ENCODE results near the gene ZNF746.
A peak's percentile ranks its signal among the peaks of the same experiment; 100 is the strongest.

Gene ZNF746

GRCh38 chr7:149422914-149423301, 74.7 kb downstream of the ZNF746 start:
- H3K4me3 ChIP-seq (ENCODE audit: low read length) = peak overlapping the region; percentile 57
- H3K9me3 ChIP-seq (replicated peaks; ENCODE audit: insufficient read depth, low read length) = no peaks in the 10 kb centered on the region
- no peaks in the 10 kb centered on the region for H3K79me2 ChIP-seq (ENCODE audit: low read length)
- H2AFZ ChIP-seq (ENCODE audit: low read length) = peak overlapping the region; percentile 98
- no peaks in the 10 kb centered on the region for H3K4me1 ChIP-seq (ENCODE audit: low read length)
- H4K20me1 ChIP-seq (ENCODE audit: insufficient read depth, low read length) = no peaks in the 10 kb centered on the region
- no peak for TF ChIP-seq EZH2phosphoT487 (IDR thresholded peaks at IDR 0.05; ENCODE audit: low read length)
- TF ChIP-seq EZH2 (optimal IDR thresholded peaks at IDR 0.05; ENCODE audit: low read depth, low read length) = no peak
- TF ChIP-seq CTCF (IDR thresholded peaks at IDR 0.05; ENCODE audit: low read length) = no peak
- no peaks in the 10 kb centered on the region for H3K9me2 ChIP-seq (replicated peaks; ENCODE audit: insufficient read depth, low read length)
- H3K27ac ChIP-seq (ENCODE audit: low read length) = no peak overlapping the region
- H3F3A ChIP-seq (ENCODE audit: insufficient read depth, low read length) = no peaks in the 10 kb centered on the region
- H3K27me3 ChIP-seq (replicated peaks; ENCODE audit: insufficient read depth, low read length) = no peaks in the 10 kb centered on the region
- no peak for DNase-seq
- no peaks in the 10 kb centered on the region for H3K36me3 ChIP-seq (replicated peaks; ENCODE audit: insufficient read depth, low read length)
- H3K9ac ChIP-seq (ENCODE audit: low read length) = peak overlapping the region; percentile 26; the same call in 1 of the 2 replicates
- H3K4me2 ChIP-seq (ENCODE audit: low read depth, low read length) = peak overlapping the region; percentile 89
